ENCODE results near the gene SLC35E2B. TPM values are rescaled to one million over a fixed set of nuclear protein-coding genes. Genes with fewer than 3 reads are reported as not detected.
"Not testable (repeated sequence)": the region's sequence is repeated elsewhere in the genome, so short reads cannot be mapped to it uniquely, and the experiment has no call there.

The SLC35E2B gene
- total RNA-seq, 1 donor from 2014 or later = 38.3 TPM

DNA sequence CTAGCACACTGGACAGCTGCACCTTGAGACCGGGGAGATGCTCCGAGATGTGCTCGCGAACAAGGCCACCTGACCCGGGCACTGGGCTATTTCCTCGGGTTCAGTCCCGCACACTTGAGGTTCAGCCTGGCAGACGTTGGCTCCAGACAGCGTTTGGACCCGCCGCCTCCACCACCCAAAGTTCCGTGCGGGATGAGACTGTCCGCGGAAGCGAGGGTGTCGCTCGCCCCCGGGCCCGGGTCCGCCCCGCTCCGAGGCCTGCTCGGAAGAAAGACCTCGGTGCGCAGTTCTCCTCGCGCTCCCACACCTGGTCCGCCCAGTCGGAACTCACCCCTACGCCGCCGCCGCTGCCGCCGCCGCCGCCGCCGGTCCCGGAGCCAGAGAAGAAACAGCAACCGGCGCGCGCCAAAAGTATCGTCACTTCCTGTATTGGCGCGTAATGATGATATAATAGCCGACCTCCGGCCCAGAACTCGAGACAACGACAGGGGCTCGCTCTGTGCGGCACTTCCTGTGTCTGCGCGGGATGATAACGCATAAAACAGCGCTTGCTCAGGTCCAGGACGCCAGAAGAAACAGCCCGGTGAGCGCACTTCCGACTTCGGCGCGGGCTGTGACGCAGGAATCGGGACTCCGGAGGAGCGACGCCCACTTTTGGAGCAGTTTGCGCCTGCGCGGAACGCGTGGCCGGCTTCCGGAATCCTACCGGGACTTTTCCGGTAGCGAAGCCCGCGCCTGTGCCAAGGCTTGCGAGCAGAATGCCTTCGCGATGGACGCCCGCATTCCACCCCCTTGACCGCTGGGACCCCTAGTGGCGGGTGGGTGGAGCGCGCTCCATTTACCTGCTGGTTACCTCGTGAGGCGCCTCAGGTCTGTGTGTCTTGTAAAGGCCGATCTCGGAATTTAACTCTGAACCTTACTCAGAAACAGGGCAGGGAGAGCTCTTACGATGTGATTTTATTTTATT is 33.7 kb downstream of the SLC35E2B start, which contains the start of gene CDK11B:
CDK11B (minus strand) TSS at position 422 of the 967 bp plus-strand sequence. CDS start 1,519 bp downstream, outside the sequence.
- DNase-seq (ENCODE audit: extremely low spot score in 2 of 2) = peak in 1 of 2 donors; percentile 93
- Histone ChIP-seq H3K36me3 (peaks cover 0 to 30% of the 10 kb centered on the region in 2 donors), H3K4me1 (peaks cover 21% of the 10 kb centered on the region), H3K4me3 (peak within 1 kb of the TSS; percentile 50 to 71), H3K27ac (peak within 1 kb of the TSS; percentile 84)
- H3K9me3 ChIP-seq; intact Hi-C loops (cut with DNase I); H3K27me3 ChIP-seq: not testable (repeated sequence)
- TF ChIP-seq, protein P1, sequence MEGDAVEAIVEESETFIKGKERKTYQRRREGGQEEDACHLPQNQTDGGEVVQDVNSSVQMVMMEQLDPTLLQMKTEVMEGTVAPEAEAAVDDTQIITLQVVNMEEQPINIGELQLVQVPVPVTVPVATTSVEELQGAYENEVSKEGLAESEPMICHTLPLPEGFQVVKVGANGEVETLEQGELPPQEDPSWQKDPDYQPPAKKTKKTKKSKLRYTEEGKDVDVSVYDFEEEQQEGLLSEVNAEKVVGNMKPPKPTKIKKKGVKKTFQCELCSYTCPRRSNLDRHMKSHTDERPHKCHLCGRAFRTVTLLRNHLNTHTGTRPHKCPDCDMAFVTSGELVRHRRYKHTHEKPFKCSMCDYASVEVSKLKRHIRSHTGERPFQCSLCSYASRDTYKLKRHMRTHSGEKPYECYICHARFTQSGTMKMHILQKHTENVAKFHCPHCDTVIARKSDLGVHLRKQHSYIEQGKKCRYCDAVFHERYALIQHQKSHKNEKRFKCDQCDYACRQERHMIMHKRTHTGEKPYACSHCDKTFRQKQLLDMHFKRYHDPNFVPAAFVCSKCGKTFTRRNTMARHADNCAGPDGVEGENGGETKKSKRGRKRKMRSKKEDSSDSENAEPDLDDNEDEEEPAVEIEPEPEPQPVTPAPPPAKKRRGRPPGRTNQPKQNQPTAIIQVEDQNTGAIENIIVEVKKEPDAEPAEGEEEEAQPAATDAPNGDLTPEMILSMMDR (IDR thresholded peaks at IDR 0.05) = peak in 1 of 3 experiments; percentile 39
- peak; percentile 91 to 99 for TF ChIP-seq POLR2AphosphoS5 (IDR thresholded peaks at IDR 0.05; ENCODE audit: insufficient read depth in 1 of 2, low read depth in 1 of 2)

DNA sequence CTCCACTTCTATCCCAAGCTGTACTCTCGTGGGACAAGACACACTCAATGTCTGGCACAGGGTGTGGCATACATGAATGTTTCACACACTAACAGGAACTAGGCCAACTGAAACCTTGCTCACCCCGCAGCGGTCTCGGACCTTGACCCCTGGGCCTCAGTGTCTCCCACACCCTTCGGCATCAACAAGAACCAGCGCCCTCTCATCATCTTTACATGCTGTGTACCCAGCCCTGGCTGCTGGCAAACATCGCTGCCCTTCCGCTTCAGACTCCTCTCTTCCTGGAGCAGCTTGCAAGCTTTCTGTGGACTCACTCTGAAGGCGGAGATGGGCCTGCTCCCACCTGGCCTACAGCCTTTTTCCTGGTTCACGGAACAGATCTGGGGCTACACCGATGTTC is 44.3 kb downstream of the SLC35E2B start:
- H3K9me3 ChIP-seq; H3K4me1 ChIP-seq; DNase-seq (ENCODE audit: extremely low spot score in 2 of 2); H3K27ac ChIP-seq; H3K4me3 ChIP-seq; H3K27me3 ChIP-seq: not testable (repeated sequence)
- H3K36me3 ChIP-seq = peaks cover 0 to 70% of the 10 kb centered on the region in 2 donors
- intact Hi-C loops (cut with DNase I) = loop anchor here (2.0 kb wide), 1 partner anchor 33 kb away; the partner anchor contains the start of gene MIB2

DNA sequence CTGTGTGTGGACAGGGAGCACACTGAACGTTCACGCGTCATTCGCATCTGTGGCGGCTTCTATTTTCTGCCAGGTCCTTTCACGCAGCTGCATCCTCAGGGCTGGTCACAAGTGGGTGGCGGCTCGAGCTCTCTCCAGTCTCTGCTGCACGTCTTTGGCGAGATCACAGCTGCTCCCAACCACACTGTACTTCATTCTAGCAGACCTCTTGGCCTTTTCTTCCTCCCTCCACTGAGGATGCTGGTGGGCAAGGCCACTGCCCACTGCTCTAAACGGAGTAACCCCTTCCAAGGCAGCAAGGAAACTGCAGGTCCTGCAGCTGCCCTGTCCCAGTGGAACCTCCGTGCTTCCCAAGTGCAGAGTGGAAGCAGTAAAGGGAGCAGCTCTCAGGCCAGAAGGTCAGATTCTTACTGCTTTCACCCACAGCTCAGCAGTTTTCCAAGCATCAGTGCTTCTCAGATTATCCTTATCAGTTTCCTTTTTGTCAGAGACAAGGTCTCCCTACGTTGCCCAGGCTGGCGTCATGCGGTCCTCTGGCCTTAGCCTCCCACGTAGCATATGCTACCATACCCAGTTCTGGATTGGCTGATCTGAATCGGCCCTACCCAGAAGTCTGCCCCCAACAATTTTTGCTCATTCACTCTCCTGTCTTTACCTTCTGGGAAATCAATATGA is 44.9 kb downstream of the SLC35E2B start:
- H3K9me3 ChIP-seq; H3K4me3 ChIP-seq; H3K4me1 ChIP-seq; H3K27ac ChIP-seq; H3K27me3 ChIP-seq; DNase-seq (ENCODE audit: extremely low spot score in 2 of 2): not testable (repeated sequence)
- intact Hi-C loops (cut with DNase I) = loop anchor here (2.0 kb wide), 1 partner anchor 33 kb away; the partner anchor contains the start of gene MIB2
- peaks cover 0 to 65% of the 10 kb centered on the region in 2 donors for H3K36me3 ChIP-seq

DNA sequence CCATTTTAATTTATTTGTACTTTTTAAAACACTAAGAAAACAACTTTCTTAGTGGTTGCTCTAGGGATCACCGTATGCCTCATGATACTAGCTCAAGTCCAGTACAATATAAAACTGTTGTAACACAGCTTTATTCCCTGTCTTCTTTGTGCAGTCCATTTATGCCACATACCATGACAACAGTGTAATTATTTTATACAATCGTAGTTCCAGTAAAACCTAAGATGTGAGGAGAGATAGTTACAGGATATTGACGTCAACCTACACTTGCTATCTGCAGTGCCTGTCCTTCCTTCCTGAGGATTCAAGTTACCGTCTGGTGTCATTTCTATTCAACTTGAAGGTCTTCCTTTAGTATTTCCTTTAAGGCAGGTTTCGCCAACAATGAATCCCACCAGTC is 46.3 kb downstream of the SLC35E2B start:
- H3K4me1 ChIP-seq; H3K27ac ChIP-seq; DNase-seq (ENCODE audit: extremely low spot score in 2 of 2); H3K9me3 ChIP-seq; H3K27me3 ChIP-seq; intact Hi-C loops (cut with DNase I); H3K4me3 ChIP-seq: not testable (repeated sequence)
- peaks cover 0 to 51% of the 10 kb centered on the region in 2 donors for H3K36me3 ChIP-seq

DNA sequence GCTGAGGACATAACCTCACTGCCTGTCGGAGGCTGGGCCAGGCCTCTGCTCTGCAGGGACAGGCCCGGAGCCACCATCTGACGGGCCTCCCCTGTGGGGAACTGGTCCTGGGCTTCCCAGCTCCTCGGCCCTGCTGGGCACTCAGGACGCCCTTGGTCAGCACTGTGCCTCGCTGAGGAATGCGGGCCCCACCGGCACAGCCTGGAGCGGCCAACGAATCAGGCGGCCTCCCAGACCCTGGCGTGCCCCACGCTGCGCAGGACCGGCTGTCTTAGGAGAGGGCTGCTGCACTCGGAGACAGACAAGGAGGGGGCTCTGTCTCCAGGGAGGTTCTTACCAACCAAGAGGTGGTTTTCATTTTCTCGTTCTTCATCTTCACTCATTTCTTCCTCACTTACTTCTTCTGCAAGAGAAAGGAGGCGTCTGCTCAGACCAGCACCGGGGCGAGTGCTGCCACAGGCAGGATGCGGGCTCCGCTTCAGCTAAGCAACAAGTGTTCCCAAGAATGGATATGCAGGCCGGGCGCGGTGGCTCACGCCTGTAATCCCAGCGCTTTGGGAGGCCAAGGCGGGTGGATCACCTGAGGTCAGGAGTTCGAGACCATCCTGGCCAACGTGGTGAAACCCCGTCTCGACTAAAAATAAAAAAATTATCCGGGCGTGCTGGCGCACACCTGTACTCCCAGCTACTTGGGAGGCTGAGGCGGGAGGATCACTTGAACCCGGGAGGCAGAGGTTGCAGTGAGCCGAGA is 51.7 kb downstream of the SLC35E2B start:
- H3K27ac ChIP-seq; H3K4me3 ChIP-seq; H3K27me3 ChIP-seq; DNase-seq (ENCODE audit: extremely low spot score in 2 of 2); intact Hi-C loops (cut with DNase I); H3K9me3 ChIP-seq; H3K4me1 ChIP-seq: not testable (repeated sequence)
- peaks cover 0 to 31% of the 10 kb centered on the region in 2 donors for H3K36me3 ChIP-seq

DNA sequence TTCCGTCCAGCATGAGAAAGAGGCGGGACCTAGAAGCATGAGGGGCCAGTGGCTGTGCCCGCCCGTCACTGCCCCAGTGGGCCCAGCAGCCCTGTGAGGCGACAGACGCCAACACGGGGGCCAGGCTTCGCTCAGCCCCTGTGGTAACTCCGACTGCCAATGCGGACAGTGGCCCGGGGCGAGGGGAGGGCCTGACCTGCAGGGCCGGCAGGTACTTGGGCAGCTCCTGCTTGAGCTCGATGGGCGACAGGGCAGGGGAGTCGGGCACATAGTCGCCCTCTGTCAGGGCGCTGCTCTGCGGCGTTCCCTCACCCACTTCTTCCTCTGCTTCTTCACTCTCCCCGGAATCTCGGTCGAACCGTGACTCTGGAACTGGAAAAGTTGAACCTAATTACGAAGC is 52.5 kb downstream of the SLC35E2B start:
- H3K9me3 ChIP-seq; H3K27me3 ChIP-seq; H3K4me3 ChIP-seq; intact Hi-C loops (cut with DNase I); DNase-seq (ENCODE audit: extremely low spot score in 2 of 2); H3K4me1 ChIP-seq; H3K27ac ChIP-seq: not testable (repeated sequence)
- peaks cover 0 to 28% of the 10 kb centered on the region in 2 donors for H3K36me3 ChIP-seq

DNA sequence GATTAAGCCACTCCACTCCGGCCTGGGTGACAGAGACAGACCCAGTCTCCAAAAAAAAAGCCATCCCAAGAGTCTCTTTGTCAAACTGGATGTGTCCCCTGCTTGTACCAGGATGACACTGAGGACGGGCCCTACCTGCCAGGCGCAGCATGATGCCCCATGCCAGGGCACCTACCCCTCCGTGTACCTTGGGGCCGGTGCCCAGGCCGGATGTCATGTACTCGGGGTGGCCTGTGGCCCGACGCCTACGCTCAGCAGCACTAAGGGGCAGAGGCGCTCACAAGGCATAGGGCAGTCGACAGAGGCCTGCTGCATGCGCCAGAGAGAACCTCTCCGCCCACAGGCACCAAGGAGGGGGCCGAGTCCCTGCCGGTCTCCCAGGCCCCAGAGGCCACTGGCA is 53.2 kb downstream of the SLC35E2B start:
- peaks cover 0 to 28% of the 10 kb centered on the region in 2 donors for H3K36me3 ChIP-seq
- H3K27me3 ChIP-seq; DNase-seq (ENCODE audit: extremely low spot score in 2 of 2); H3K27ac ChIP-seq; intact Hi-C loops (cut with DNase I); H3K4me3 ChIP-seq; H3K4me1 ChIP-seq; H3K9me3 ChIP-seq: not testable (repeated sequence)

DNA sequence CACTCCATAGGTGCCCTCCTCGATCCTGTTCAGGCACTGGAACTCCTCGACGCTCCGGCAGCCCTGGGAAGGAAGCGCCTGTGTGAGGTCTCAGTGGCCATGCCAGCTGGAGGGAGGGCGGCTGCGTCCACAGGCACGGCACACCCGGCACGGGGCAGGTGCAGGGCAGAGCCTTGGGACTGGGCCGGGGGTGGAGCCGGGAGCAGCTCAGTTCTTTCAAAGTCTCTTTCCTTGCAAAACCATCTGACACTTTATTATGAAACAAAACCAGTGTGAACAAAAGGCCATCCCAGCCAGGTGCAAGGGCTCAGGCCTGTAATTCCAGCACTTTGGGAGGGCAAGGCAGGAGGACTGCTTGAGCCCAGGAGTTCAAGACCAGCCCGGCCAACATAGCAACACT is 54.1 kb downstream of the SLC35E2B start:
- H3K27me3 ChIP-seq; H3K4me3 ChIP-seq; H3K27ac ChIP-seq; H3K9me3 ChIP-seq; H3K4me1 ChIP-seq; DNase-seq (ENCODE audit: extremely low spot score in 2 of 2); intact Hi-C loops (cut with DNase I): not testable (repeated sequence)
- H3K36me3 ChIP-seq = peaks cover 0 to 28% of the 10 kb centered on the region in 2 donors

DNA sequence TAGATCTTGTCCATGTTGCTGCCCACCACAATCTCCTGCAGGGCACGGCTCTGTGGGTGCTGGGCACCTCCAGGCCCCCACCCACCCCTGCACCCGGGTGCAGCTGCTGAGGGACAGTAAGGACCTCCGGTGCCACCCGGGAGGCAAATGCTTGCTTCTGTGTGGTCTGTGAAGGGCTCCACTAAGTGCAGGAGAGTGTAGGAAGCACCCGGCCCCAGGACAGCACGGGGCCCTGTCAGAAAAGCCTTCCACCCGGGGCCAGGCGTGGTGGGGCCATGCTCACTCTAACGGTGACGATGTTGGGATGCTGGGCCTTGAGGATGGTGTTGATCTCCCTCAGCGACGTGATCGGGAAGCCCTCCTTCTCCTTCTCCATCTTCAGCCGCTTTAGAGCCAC is 55.1 kb downstream of the SLC35E2B start:
- DNase-seq (ENCODE audit: extremely low spot score in 2 of 2); intact Hi-C loops (cut with DNase I): not testable (repeated sequence)
- H3K36me3 ChIP-seq = peaks cover 0 to 28% of the 10 kb centered on the region in 2 donors

DNA sequence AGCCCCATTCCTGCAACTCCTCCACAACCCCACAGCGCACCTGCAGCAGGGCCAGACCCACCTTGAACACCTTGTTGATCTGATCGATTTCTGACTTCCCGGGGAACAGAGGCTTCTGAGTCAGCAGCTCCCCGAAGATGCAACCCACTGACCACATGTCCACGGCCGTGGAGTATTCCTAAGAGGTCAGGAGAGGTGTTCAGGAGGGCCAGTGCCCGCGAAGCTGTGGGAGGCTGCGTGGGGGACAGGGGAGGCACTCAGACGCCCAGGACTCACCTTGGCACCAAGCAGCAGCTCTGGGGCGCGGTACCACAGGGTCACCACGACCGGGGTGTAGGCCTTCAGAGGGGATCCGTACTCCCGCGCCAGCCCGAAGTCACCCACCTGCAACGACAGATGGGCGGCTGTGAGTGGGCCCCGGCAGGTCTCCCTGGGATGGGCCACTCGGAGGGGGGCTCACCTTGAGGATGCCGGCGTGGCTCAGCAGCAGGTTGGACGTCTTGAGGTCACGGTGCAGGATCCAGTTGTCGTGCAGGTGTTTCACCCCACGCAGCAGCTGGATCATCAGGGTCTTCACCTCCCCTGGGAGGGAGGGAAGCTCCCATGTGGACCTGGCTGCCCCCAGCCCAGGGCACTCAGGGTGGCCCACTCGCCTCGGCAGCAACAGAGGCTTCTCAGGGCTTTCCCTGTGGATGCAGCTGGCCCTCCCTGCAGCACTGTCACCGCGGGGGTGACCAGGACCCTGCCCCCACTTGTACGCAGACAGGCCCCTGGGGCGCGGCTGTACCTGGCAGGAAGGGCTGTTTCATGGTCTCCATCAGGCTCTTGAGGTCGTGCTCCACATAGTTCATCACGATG is 55.7 kb downstream of the SLC35E2B start:
- H3K27me3 ChIP-seq; DNase-seq (ENCODE audit: extremely low spot score in 2 of 2); intact Hi-C loops (cut with DNase I); H3K27ac ChIP-seq; H3K9me3 ChIP-seq; H3K4me1 ChIP-seq; H3K4me3 ChIP-seq: not testable (repeated sequence)
- H3K36me3 ChIP-seq = peaks cover 0 to 28% of the 10 kb centered on the region in 2 donors

More for the DNA sequence above, 55.1 kb downstream of the SLC35E2B start:
- H3K4me3 ChIP-seq, H3K27me3 ChIP-seq, H3K4me1 ChIP-seq, H3K9me3 ChIP-seq, H3K27ac ChIP-seq: not testable (repeated sequence)

Measured in vagina (tissue), 2 donors.